Vagina (tissue), 2 donors: ENCODE data around the gene NGRN. TPM values are rescaled to one million over a fixed set of nuclear protein-coding genes. Genes with fewer than 3 reads are reported as not detected.
A peak's percentile ranks its signal among the peaks of the same experiment; 100 is the strongest.

Experiments
- DNase-seq, 2 donors: peaks; one replicate each; pipeline ENCODE4 v3.0.0-alpha.2; 2017; ENCODE audit errors: extremely low spot score in 2 of 2
- H3K27ac ChIP-seq: fragments of 200-600 bp; sonication (generic); one replicate; pipeline ENCODE4 v1.5.1; 2019
- H3K27me3 ChIP-seq: fragments of 200-600 bp; sonication (generic); one replicate; pipeline ENCODE4 v1.5.1; 2019
- H3K36me3 ChIP-seq, 2 donors: fragments of 200-600 bp; sonication (generic); one replicate each; pipeline ENCODE4 v1.5.1; 2017 to 2019
- H3K4me1 ChIP-seq: fragments of 200-600 bp; sonication (generic); one replicate; pipeline ENCODE4 v1.5.1; 2019
- H3K4me3 ChIP-seq, 2 donors: fragments of 200-600 bp; sonication (generic); 1 replicate in 1 of 2; 2 replicates in 1 of 2; pipeline ENCODE4 v1.5.1; 2016 to 2019
- H3K9me3 ChIP-seq: fragments of 200-600 bp; sonication (generic); one replicate; pipeline ENCODE4 v1.5.1; 2019
- POLR2A ChIP-seq, 2 donors: fragments of 450-650 bp; IDR thresholded peaks; one replicate each; pipeline ENCODE4 v1.6.1; 2017; ENCODE audit warnings: antibody characterized with exemption in 2 of 2, mild to moderate bottlenecking in 2 of 2, moderate library complexity in 2 of 2
- POLR2AphosphoS5 ChIP-seq, 2 donors: sonication (generic); formaldehyde crosslinking; IDR thresholded peaks; one replicate each; pipeline ENCODE4 v1.9.0; 2017; ENCODE audit warnings: antibody characterized with exemption in 2 of 2, mild to moderate bottlenecking in 2 of 2, low read depth in 1 of 2; ENCODE audit not compliant: insufficient read depth in 1 of 2
- intact Hi-C: fragments of 100-400 bp; cut with DNase I; formaldehyde crosslinking; loops from one replicate; pipeline ENCODE4 v1.15.1; 2023
- total RNA-seq: library from RNA; depleted of rRNA; stranded (reverse); fragments of >200 nt; gene quantifications from one replicate; pipeline ENCODE4 v1.2.3, GENCODE V29; 2016
- TF ChIP-seq, protein P1 (sequence below), 3 experiments: fragments of 450-650 bp in 2 of 3; fragments of 200-600 bp in 1 of 3; sonication (generic) in 1 of 3; IDR thresholded peaks; one replicate each; pipeline ENCODE4 v1.5.1; 2017 to 2019; ENCODE audit warnings: antibody characterized with exemption in 3 of 3, mild to moderate bottlenecking in 2 of 3, moderate library complexity in 2 of 3

NGRN gene, protein sequence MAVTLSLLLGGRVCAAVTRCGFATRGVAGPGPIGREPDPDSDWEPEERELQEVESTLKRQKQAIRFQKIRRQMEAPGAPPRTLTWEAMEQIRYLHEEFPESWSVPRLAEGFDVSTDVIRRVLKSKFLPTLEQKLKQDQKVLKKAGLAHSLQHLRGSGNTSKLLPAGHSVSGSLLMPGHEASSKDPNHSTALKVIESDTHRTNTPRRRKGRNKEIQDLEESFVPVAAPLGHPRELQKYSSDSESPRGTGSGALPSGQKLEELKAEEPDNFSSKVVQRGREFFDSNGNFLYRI
- 59.2 TPM for total RNA-seq

DNA sequence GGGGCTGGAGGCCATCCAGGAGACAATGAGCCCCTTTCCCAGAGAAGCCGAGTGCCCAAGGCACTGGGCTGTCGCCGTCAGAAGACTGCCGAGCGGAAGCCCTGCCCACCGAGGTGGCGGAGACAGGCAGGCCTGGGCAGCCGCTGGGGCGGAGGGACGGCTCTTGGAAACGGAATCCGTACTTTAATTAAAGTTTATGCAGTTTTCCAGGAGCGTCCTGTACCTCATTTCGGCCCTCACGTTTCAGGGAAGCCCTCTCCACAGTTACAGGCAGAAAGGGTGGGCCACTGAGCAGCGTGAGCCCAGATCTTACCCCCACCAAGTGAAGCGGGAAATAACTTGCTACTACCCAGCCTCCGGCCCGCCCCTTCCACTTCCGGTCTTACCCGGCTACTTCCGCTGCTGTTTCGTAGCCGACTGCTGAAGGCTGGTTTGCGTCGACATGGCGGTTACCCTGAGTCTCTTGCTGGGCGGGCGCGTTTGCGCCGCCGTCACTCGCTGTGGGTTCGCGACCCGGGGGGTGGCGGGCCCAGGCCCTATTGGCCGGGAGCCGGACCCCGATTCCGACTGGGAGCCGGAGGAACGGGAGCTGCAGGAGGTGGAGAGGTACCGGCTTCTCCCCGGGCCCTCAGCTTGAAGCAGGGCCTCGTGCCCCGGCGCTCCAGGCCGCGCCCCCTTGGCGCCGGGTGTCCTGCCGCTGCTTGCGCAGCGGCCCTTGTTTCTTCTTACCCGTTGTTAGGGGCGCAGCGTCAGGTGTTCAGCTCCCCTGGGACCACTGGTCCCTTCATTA, at the start of gene NGRN:
TSS of gene NGRN (plus strand) at position 402 of the 790 bp plus-strand sequence. CDS start at position 443, 41 bp downstream.
- intact Hi-C loops: no loop called here
- peaks cover 52% of the 10 kb centered on the region for H3K4me1 ChIP-seq

DNA sequence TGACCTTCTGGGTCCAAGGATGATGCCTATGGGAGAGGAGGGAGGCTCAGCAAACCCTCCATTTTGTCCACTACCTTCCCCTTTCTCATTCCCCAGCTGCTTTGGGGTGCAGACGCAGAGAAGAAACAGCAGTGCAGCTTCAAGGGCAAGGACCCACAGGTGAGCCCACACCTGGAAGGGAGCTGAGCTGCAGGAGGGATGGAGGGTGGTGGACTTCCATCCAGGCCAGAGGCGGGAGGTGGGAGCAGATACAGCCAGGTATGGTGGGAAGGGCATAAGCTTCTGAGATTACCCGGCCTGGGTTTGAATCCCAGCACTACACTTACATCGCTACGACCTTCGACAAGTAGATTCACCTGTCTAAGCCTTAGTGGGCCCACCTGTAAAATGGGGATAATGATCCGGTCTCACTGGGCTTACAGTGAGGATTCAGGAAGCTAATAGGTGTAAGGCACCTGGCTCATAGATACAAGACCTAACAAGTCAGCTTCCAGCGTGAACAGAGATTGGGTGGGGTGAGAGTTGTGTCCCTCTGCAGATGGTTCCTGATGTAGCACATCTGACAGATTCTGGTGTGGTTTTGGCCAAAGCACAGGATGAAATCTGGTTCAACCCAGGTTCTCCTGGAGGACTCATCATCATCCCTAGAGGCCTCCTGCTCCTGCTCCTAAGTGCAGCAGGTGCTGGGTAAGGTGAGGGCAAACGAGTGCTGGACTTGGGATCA, 47.6 kb upstream of the NGRN start:
- no peak overlapping the region for H3K27ac ChIP-seq
- H3K4me1 ChIP-seq: peaks cover 32% of the 10 kb centered on the region
- intact Hi-C loops: no loop called here
- peak in 1 of 2 donors; percentile 84 for DNase-seq
- H3K9me3 ChIP-seq: no peaks in the 10 kb centered on the region
- no peaks in the 10 kb centered on the region for H3K27me3 ChIP-seq
- no peak overlapping the region for H3K4me3 ChIP-seq
- H3K36me3 ChIP-seq: peaks cover 0 to 5% of the 10 kb centered on the region in 2 donors
- no peak for TF ChIP-seq POLR2A (IDR thresholded peaks at IDR 0.05)
- TF ChIP-seq, protein P1, sequence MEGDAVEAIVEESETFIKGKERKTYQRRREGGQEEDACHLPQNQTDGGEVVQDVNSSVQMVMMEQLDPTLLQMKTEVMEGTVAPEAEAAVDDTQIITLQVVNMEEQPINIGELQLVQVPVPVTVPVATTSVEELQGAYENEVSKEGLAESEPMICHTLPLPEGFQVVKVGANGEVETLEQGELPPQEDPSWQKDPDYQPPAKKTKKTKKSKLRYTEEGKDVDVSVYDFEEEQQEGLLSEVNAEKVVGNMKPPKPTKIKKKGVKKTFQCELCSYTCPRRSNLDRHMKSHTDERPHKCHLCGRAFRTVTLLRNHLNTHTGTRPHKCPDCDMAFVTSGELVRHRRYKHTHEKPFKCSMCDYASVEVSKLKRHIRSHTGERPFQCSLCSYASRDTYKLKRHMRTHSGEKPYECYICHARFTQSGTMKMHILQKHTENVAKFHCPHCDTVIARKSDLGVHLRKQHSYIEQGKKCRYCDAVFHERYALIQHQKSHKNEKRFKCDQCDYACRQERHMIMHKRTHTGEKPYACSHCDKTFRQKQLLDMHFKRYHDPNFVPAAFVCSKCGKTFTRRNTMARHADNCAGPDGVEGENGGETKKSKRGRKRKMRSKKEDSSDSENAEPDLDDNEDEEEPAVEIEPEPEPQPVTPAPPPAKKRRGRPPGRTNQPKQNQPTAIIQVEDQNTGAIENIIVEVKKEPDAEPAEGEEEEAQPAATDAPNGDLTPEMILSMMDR (IDR thresholded peaks at IDR 0.05): no peak
- TF ChIP-seq POLR2AphosphoS5 (IDR thresholded peaks at IDR 0.05; ENCODE audit: insufficient read depth in 1 of 2, low read depth in 1 of 2): no peak

More for the DNA sequence above, at the start of gene NGRN:
- H3K36me3 ChIP-seq: peaks cover 0 to 13% of the 10 kb centered on the region in 2 donors
- TF ChIP-seq POLR2AphosphoS5 (IDR thresholded peaks at IDR 0.05; ENCODE audit: insufficient read depth in 1 of 2, low read depth in 1 of 2) (peak; percentile 91 to 98), POLR2A (IDR thresholded peaks at IDR 0.05) (peak in 1 of 2 donors; percentile 88)
- TF ChIP-seq, protein P1 (IDR thresholded peaks at IDR 0.05): no peak
- peak within 1 kb of the TSS; percentile 96 for H3K27ac ChIP-seq
- no peaks in the 10 kb centered on the region for H3K27me3 ChIP-seq
- H3K4me3 ChIP-seq: peak within 1 kb of the TSS; percentile 71 to 84
- H3K9me3 ChIP-seq: no peaks in the 10 kb centered on the region
- DNase-seq: peak in 1 of 2 donors; percentile 96

DNA sequence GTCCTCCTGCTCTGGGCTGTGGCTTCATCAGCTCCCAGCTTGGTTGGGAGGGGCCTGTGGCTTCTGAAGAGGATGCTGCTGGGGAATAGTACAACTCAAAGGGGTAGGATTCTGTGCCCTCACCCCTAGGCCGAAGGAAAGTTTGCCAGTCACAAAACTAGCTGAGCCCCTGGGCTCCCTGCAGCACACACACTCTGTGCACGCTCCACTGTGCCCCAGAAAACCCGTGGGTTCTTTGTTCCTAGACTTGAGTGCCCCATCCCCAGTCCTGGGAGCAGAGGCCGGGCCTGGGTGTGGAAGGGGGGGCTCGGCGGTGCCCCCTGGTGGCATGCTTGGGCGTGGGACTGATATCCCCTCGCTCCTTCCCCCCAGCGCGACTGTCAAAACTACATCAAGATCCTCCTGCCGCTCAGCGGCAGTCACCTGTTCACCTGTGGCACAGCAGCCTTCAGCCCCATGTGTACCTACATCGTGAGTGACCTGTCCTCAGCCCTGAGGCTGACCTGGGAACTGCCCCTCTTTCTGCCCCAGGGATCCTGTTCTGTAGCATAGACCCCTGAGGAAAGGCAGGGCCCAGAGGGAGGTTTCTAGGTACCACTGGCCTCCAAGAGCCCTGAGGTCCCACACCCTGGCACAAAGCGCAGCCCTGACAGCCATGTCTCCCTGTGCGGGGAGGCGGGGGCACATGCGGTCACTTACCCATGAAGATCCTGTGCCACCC, 45.9 kb upstream of the NGRN start:
- DNase-seq: no peak
- H3K4me1 ChIP-seq: peaks cover 20% of the 10 kb centered on the region
- intact Hi-C loops: no loop called here
- no peaks in the 10 kb centered on the region for H3K9me3 ChIP-seq
- H3K27me3 ChIP-seq: no peaks in the 10 kb centered on the region
- no peak overlapping the region for H3K27ac ChIP-seq
- H3K4me3 ChIP-seq: no peak overlapping the region
- TF ChIP-seq POLR2A (IDR thresholded peaks at IDR 0.05): no peak
- TF ChIP-seq POLR2AphosphoS5 (IDR thresholded peaks at IDR 0.05; ENCODE audit: insufficient read depth in 1 of 2, low read depth in 1 of 2): peak in 1 of 2 donors; percentile 10
- TF ChIP-seq, protein P1 (IDR thresholded peaks at IDR 0.05): peak in 2 of 3 experiments; percentile 23 to 40
- H3K36me3 ChIP-seq: peaks cover 0 to 23% of the 10 kb centered on the region in 2 donors

DNA sequence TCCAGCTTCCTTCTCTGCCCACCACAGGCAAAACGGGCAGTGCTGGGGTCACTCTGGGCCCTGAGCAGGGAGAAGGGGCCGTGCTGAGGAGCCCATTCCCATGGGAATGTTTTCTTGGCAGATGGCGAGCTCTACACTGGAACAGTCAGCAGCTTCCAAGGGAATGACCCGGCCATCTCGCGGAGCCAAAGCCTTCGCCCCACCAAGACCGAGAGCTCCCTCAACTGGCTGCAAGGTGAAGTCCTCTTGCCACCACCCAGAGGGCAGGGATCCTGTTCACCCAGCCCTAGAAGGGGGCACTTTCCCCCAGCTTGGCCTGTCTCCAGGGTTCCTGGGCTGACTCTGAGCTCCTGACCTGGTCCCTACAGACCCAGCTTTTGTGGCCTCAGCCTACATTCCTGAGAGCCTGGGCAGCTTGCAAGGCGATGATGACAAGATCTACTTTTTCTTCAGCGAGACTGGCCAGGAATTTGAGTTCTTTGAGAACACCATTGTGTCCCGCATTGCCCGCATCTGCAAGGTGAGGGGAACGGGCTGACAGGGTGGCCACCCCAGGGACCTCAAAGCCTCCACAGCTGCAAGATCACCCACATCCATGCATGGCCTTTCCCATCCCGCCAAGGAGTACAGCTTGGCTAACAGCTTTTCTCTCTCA, 44.1 kb upstream of the NGRN start:
- Histone ChIP-seq H3K9me3 (no peaks in the 10 kb centered on the region), H3K4me3 (no peak overlapping the region), H3K27ac (peak overlapping the region; percentile 70), H3K27me3 (no peaks in the 10 kb centered on the region), H3K4me1 (peaks cover 20% of the 10 kb centered on the region), H3K36me3 (peaks cover 0 to 41% of the 10 kb centered on the region in 2 donors)
- no peak for DNase-seq
- intact Hi-C loops: no loop called here
- TF ChIP-seq POLR2AphosphoS5 (IDR thresholded peaks at IDR 0.05; ENCODE audit: insufficient read depth in 1 of 2, low read depth in 1 of 2): peak in 1 of 2 donors; percentile 24
- TF ChIP-seq, protein P1 (IDR thresholded peaks at IDR 0.05): peak in 2 of 3 experiments; percentile 57 to 63
- TF ChIP-seq POLR2A (IDR thresholded peaks at IDR 0.05): no peak
